HG03442 (cell line): ENCODE measurements around the gene TOP3A.

ENCODE experiments used
- ATAC-seq: cut with Tn5 transposase; IDR thresholded peaks from one replicate; pipeline ENCODE4 v1.9.1; 2021; ENCODE audit warnings: mild to moderate bottlenecking, moderate library complexity; ENCODE audit not compliant: unreplicated experiment

Gene TOP3A

DNA sequence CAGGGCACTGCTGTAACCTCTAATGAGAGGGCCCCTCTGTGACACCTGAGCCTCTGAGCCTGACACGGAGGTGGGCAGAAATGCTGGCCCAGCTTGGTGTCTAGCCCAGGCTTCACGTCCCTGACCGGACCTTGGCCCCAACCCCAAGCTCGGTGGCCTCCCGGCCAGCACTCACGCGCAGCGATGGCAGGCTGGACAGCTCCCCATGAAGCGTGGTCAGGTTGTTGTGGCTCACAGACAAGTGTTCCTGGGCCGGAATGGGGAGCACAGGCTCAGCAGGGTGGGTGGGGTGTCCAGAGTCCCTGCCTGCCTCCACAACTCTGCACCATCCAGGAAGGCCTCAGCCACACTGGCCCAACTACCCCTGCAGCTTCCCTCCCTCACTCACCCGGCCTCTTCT, 58.4 kb downstream of the TOP3A start:
- no peak for ATAC-seq

GRCh38 chr17:18254888-18255649, 59.7 kb downstream of the TOP3A start:
- ATAC-seq = no peak

- no peak for ATAC-seq
These were observed 60.6 kb downstream of the TOP3A start for GRCh38 chr17:18253947-18254821.

- no peak for ATAC-seq
These were observed 61.5 kb downstream of the TOP3A start for GRCh38 chr17:18253187-18253884.

- ATAC-seq = no peak
These were observed 62.6 kb downstream of the TOP3A start for GRCh38 chr17:18252160-18252559.

GRCh38 chr17:18251204-18251603, 63.6 kb downstream of the TOP3A start:
- no peak for ATAC-seq

GRCh38 chr17:18250708-18251107, 64.1 kb downstream of the TOP3A start:
- no peak for ATAC-seq

DNA sequence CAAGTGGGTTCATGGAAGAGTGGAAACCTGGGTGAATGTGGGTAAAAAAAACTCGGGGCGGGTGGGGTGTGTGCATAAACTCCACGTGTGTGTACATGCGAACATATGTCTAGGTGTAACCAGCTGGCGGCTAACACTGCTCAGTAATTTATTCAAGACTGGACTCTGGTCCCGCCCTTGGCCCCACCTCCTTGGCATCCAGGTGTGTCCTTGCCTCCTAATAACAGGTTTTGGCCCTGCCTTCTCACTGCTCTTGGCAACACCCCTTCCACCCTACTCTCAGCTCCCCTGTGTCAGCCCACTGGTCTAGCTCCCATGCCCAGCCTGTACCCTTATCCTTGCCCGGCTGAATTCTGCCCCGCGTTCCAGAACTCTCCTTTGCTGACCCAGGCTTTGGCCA, 64.5 kb downstream of the TOP3A start:
- ATAC-seq = no peak

DNA sequence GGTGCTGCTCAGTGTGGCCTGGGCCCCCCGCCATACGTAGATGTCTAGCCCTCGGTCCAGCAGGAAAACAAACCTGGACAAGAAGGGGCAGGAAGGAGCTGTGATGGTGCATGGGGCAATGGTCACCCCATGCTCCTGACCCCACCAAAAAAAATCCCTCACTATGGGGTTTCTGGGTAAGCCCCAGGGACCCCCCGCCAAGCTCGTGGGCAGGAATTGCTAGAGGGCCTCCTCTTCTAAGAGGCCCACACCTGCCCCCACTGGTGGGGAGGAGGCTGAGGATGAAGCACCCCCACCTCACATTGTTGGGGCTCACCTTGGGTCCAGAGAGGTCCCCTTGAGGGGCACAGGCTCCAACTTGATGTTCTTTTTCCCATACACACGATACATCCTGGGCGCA, 66.0 kb downstream of the TOP3A start:
- no peak for ATAC-seq

DNA sequence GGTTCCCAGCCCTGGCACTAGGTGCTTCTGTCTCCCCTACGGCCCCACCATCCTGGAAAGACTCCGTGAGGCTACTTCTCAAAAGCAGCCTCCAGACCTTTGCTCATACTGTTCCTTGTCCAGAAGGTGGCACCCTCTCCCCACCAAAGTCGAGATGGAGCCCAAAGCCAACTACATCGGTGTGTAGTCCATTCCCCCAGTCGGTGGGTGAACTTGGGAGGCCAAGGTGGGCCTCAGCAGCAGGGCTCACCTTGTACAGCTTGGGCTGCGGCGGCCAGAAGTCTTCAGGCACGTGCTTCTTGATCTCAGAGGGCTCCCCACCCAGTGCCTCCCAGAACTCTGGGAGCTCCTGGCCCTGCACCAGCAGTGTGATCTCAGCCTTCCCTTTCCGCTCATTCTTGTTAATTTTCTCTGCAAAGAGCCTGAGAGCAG, 66.5 kb downstream of the TOP3A start:
- ATAC-seq = no peak

- no peak for ATAC-seq
These were observed 67.2 kb downstream of the TOP3A start for GRCh38 chr17:18247613-18248001.

DNA sequence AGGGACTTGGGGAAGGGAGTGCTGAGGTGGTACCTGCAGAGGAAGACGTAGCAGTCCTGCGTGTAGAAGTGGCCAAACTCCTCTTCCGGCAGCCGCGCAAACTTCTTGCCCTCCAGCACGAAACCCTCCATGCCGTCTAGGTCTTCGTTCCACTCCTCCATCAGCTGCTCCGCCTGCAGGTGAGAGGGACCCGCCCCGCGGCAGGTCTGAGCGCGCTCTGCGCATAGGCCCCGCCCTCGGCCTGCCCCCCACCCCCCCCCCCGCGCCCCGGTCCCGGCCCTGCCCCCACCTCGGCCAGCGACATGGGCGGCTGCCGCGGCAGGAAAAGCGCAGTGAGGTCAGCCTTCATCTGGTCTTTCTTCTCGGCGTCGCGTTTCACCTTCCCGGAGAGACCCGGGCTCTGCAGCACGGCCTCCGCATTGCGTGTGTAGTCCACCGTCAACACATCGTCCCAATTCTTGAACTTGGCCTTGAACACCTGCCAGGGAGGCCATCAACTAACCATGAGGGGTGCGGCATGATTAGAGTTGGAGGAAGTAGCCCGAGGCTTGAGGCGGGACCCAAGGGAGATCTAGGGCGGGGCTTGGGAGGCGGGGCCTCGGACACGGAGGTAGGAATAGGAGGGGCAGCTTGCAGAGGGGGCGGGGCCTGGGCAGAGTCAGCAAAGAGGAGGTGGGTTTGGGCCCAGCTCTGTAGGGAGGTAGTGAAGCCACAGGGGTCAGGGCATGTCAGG, 67.7 kb downstream of the TOP3A start:
- no peak for ATAC-seq

DNA sequence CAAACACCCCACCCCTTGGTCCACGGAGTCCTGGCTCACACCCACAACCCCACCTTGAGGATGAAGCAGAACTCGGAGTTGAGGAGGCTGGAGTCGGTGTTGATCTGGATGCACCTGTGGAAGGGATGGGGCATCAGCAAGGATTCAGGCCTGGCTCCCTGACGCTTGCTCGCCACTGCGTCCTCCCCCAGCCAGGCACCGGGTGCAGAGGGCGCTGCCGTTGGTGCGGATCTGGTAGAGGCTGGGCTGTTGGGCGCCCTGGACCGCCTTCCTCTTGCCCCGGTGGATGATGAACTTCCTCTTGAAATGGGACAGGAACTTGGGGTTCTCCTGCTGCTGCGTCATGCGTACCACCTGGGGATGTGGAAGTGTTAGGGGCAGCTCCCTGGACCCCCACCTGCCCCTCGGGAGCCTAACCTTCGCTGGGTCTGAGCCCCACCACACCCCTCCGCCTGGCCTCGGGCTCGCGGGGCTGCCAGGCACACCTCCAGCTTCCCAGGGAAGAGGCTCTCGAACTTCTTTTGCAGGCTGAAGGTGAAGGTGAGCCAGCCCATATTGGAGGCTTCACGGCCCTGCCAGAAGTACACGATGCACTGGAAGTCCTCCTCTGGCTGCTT, 68.6 kb downstream of the TOP3A start:
- no peak for ATAC-seq

DNA sequence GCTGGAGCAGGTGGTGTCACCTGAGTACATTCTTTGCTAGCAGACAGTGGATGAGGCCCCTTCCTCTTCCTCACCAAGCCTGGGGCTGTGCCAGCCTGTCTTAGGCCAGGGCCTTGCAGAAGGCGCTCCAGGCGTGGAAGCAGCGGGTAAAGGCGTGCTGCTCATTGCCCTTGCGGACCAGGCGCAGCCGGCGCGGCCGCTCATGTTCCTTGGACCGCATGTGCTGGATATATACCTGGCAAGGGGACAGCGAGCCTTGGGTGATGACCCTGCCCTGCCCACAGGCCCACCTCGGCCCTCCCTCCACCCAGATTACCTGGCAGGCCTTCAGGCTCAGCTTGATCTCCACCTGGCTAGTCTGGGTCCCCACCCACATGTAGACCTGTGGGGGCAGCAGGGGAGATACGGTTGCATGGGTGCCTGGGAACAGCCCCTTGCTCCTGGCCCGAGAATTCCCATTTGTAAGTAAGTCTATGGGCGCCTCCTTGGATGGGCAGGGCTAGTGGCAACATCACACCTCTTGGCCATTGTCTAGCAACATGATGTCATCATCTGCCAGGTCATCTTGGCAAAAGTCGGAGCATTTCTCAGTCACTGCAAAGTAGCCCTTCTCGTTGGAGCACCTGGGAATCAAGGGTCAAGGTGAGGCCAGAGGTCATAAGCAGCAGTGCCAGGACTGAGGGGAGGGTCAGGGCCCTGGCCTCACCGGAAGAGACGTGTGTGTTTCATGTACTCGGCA, 69.6 kb downstream of the TOP3A start:
- ATAC-seq = no peak

GRCh38 chr17:18241229-18241871, 73.4 kb downstream of the TOP3A start:
- ATAC-seq = no peak

GRCh38 chr17:18240449-18240848, 74.3 kb downstream of the TOP3A start:
- ATAC-seq = no peak

GRCh38 chr17:18238299-18238698, 76.5 kb downstream of the TOP3A start:
- no peak for ATAC-seq

- no peak for ATAC-seq
These were observed 77.3 kb downstream of the TOP3A start for GRCh38 chr17:18237461-18237860.

DNA sequence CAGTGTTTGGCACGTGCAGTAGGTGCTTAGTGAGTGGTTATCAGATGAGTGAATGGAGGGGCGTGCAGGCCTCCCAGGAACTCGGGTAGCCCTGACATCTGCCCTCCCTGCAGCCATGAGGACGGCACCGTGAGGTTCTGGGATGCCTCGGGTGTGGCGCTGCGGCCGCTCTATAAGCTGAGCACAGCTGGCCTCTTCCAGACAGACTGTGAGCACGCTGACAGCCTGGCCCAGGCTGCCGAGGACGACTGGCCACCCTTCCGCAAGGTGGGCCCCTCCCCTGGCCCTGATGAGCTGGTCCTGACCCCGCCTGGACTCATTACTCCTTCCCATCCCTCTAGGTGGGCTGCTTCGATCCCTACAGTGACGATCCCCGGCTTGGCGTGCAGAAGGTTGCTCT, 78.3 kb downstream of the TOP3A start:
- no peak for ATAC-seq
